ENCODE results near the gene DUSP16.
"Not testable (repeated sequence)": the region's sequence is repeated elsewhere in the genome, so short reads cannot be mapped to it uniquely, and the experiment has no call there.

DUSP16 gene

DNA sequence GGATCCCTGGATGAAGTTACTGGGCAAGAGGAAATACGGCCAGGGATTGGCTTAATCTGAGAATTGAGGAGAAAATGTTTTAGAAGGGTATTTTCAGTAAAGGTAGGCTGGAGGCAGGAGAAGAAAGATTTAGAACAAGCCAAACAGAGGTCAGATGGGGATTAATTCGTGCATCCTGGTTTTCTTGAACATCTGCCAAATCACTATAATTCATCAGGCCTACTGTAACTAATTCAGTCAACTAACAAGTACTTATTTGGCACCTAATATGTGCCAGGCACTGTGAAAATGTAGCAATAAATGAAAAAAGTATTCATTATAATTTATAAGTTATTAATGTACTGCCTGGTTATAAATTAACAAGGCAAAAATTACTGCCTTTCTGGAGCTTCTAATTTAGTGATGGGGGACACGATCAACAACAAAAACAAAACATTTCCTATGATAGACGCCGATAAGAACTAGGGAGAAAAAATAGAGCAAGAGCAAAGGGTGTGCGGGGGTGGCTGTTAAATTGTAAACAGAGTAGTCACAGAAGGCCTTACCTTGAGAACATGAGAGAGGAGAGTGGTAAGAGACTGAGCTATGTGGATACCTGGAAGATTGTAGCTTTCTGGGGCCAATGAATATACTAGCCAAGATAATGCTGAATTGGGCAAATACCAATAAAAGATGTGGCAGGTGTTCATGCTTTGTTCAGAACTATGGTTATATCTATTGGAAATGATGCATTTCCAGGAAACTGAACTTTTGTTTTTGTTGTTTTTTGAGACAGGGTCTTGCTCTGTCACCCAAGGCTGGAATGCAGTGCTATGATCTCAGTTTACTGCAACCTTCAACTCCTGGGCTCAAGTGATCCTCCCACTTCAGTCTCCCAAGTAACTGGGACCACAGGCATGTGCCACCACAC, 34.0 kb downstream of the DUSP16 start:
- DNase-seq (ENCODE audit: low spot score): no peak
- TF ChIP-seq, protein P1, sequence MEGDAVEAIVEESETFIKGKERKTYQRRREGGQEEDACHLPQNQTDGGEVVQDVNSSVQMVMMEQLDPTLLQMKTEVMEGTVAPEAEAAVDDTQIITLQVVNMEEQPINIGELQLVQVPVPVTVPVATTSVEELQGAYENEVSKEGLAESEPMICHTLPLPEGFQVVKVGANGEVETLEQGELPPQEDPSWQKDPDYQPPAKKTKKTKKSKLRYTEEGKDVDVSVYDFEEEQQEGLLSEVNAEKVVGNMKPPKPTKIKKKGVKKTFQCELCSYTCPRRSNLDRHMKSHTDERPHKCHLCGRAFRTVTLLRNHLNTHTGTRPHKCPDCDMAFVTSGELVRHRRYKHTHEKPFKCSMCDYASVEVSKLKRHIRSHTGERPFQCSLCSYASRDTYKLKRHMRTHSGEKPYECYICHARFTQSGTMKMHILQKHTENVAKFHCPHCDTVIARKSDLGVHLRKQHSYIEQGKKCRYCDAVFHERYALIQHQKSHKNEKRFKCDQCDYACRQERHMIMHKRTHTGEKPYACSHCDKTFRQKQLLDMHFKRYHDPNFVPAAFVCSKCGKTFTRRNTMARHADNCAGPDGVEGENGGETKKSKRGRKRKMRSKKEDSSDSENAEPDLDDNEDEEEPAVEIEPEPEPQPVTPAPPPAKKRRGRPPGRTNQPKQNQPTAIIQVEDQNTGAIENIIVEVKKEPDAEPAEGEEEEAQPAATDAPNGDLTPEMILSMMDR (IDR thresholded peaks at IDR 0.05): no peak
- Histone ChIP-seq H3K4me3 (no peak overlapping the region), H3K27ac (no peak overlapping the region)

DNA sequence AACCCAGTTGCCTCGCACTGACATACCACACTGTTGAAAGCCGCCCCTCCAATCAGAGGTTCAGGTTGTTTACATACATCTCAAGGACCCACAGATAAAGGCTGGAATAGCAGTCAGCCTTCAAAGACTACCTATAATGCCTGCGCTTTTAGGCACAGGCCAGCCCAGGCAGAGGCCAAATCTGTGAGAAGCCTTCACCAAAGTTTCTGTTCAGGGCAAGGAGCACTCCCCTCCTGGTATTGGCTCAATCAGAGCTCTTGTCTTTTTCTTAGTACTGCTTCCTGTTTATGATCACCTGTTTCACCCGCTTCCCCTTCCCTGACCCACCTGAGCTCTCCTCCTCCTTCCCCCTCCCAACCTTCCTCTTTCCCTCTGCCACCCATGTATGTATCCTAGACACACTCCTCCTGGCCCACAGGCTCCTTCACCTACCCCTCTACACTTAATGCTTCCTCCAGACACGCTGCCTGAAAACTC, 34.8 kb downstream of the DUSP16 start:
- TF ChIP-seq, protein P1 (IDR thresholded peaks at IDR 0.05): no peak
- no peak overlapping the region for H3K27ac ChIP-seq
- no peak overlapping the region for H3K4me3 ChIP-seq
- DNase-seq (ENCODE audit: low spot score): no peak

DNA sequence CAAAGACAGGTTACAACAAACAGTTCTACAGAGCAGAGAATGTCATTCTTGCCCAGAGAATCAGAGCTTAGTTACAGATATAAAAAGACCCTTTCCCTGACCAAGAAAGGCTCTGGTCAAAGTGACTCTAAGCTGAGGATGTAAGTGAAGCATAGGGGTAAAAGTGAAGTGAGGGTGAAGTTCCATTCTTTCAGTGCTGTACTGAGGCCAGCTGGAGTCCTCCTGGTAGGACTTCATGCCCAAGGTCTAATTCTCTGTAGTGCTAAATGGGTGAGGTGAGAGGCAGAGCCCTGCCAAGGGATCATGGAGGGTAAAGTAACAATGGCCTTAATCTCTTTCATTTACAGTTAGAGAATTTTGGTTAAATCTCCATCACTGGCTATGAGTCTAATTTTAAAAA, 38.5 kb downstream of the DUSP16 start:
- TF ChIP-seq, protein P1 (IDR thresholded peaks at IDR 0.05): no peak
- H3K27ac ChIP-seq: no peak overlapping the region
- H3K4me3 ChIP-seq: no peak overlapping the region
- no peak for DNase-seq (ENCODE audit: low spot score)

DNA sequence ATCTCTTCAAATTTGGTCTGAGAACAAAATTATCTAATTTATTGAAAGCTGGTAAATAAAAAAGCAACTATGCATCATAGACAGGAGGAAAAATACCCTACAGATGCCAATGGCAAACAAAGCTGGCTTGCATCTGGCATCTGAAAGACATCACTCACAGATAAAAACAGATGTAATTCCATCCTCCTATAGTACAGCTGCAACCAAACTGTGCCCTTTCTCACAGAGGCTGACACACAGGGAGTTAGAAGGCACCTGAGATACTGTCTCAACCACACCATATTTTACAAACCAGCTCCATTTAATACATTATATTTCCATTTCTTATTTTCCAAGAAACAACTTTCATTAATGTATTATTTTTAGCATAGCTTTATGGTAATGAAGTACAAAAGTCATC, 39.4 kb downstream of the DUSP16 start:
- no peak for DNase-seq (ENCODE audit: low spot score)
- TF ChIP-seq, protein P1 (IDR thresholded peaks at IDR 0.05): no peak
- H3K4me3 ChIP-seq: no peak overlapping the region
- no peak overlapping the region for H3K27ac ChIP-seq

DNA sequence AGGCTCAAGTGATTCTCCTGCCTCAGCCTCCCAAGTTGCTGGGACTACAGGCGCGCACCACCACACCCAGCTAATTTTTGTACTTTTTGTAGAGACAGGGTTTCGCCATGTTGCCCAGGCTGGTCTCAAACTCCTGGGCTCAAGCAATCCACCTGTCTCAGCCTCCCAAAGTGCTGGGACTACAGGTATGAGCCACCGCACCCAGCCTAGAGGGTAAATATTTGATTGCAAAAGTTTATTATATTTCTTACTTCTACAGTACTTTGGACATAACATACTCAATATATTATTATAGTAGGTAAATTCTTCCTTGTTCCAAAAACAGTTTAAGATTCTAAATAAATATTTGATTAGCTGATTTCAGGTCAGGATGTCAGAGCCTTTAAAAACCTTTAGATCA, 40.0 kb downstream of the DUSP16 start:
- H3K4me3 ChIP-seq; H3K27ac ChIP-seq; DNase-seq (ENCODE audit: low spot score): not testable (repeated sequence)

DNA sequence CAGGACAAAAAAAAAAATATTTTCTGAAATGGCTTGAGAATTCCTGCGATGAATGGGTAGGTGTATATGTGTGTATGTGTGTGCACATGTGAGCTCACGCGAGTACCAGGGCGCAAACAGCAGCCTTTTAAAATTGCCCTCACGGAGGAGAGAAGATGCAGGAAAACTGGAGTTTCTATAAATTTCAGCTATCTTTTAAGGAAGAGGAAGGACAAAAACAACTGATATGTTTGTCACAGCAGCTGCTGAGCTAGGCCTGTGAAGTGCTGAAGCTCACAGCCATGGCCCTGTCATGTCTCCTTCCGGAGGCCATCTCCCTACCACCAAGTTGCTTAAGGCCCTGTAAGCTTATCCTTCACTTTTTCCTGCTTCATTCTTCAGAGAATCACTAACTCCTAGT, 40.8 kb downstream of the DUSP16 start:
- Histone ChIP-seq H3K27ac (no peak overlapping the region), H3K4me3 (no peak overlapping the region)
- DNase-seq (ENCODE audit: low spot score): no peak
- TF ChIP-seq, protein P1 (IDR thresholded peaks at IDR 0.05): no peak

DNA sequence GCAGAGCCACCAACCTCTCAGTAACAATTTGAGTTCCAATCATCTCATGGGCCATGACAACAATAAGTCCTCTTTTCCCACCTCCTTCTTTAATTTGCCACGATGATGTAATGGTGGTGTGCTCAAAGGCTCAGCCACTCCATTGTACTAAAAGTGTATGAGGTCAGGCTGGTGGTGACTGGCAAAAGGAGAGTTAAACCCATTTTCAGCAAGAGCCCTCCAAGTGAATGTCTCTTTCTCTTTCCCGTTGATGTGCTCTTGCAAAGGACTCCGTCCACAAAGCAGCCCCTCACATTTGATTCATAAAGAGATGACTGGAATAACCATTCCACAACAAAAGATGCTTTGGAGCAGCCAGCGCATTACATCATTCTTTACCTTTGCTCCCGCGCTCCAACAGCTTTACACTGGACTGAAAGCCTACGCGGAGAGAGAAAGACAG, 41.6 kb downstream of the DUSP16 start:
- DNase-seq (ENCODE audit: low spot score): no peak
- TF ChIP-seq, protein P1 (IDR thresholded peaks at IDR 0.05): no peak
- H3K4me3 ChIP-seq: no peak overlapping the region
- H3K27ac ChIP-seq: no peak overlapping the region
